K562 (cell line): Measurements from ENCODE around the gene SLC12A9. TPM values are rescaled to one million over a fixed set of nuclear protein-coding genes. Genes with fewer than 3 reads are reported as not detected.

Source experiments
- BCOR ChIP-seq: fragments of 450-650 bp; IDR thresholded peaks from 2 replicates; pipeline ENCODE4 v1.6.1; 2016
- BRD9 ChIP-seq: fragments of 450-650 bp; IDR thresholded peaks from 2 replicates; pipeline ENCODE4 v1.6.1; 2018; ENCODE audit warnings: low read depth; ENCODE audit not compliant: partially characterized antibody
- CREB5 ChIP-seq: fragments of 250-450 bp; sonication (Bioruptor Pico); IDR thresholded peaks from 2 replicates; pipeline ENCODE4 v1.5.0; 2020; ENCODE audit warnings: mild to moderate bottlenecking
- CTCFL ChIP-seq: IDR thresholded peaks from 2 replicates; pipeline ENCODE4 v1.6.1; 2011; ENCODE audit warnings: borderline replicate concordance, low read depth, mild to moderate bottlenecking, moderate library complexity, low read length; ENCODE audit not compliant: insufficient read depth, poor library complexity, severe bottlenecking
- E2F1 ChIP-seq: sonication (generic); formaldehyde crosslinking; IDR thresholded peaks from 2 replicates; pipeline ENCODE4 v1.8.1; 2023; ENCODE audit warnings: mild to moderate bottlenecking, missing genetic modification reagents, moderate library complexity
- E2F4 ChIP-seq: sonication (generic); formaldehyde crosslinking; IDR thresholded peaks from 2 replicates; pipeline ENCODE4 v1.8.0; 2022; ENCODE audit warnings: mild to moderate bottlenecking, low read depth, missing genetic modification reagents
- FOXK2 ChIP-seq, 2 experiments: fragments of 450-650 bp; IDR thresholded peaks in 1 of 2; conservative IDR thresholded peaks in 1 of 2; 2 replicates each; pipeline ENCODE4 v1.6.1; 2016; ENCODE audit warnings: low read depth in 2 of 2, mild to moderate bottlenecking in 1 of 2
- HDGF ChIP-seq: fragments of 450-650 bp; IDR thresholded peaks from 2 replicates; pipeline ENCODE4 v1.6.1; 2016
- HNRNPK ChIP-seq: fragments of 200-400 bp; formaldehyde crosslinking; IDR thresholded peaks from one replicate; pipeline ENCODE4 v1.6.1; 2018; ENCODE audit warnings: mild to moderate bottlenecking, low read depth, low read length; ENCODE audit not compliant: poor library complexity, severe bottlenecking
- KDM2B ChIP-seq: fragments of 250-450 bp; sonication (Bioruptor Pico); IDR thresholded peaks from 2 replicates; pipeline ENCODE4 v1.8.0; 2021; ENCODE audit warnings: mild to moderate bottlenecking, moderate library complexity
- KLF1 ChIP-seq: fragments of 450-650 bp; IDR thresholded peaks from 2 replicates; pipeline ENCODE4 v1.6.1; 2016; ENCODE audit warnings: missing genetic modification characterization, missing compliant biosample characterization
- MCM3 ChIP-seq: fragments of 450-650 bp; IDR thresholded peaks from 2 replicates; pipeline ENCODE4 v1.6.1; 2016
- PRDM10 ChIP-seq: fragments of 450-650 bp; IDR thresholded peaks from 2 replicates; pipeline ENCODE4 v1.6.1; 2018; ENCODE audit not compliant: partially characterized antibody
- SMARCA5 ChIP-seq: fragments of 450-650 bp; IDR thresholded peaks from 2 replicates; pipeline ENCODE4 v1.6.1; 2016
- SMARCE1 ChIP-seq: fragments of 450-650 bp; IDR thresholded peaks from 2 replicates; pipeline ENCODE4 v1.7.1; 2016; ENCODE audit warnings: mild to moderate bottlenecking
- SOX6 ChIP-seq: fragments of 450-650 bp; IDR thresholded peaks from 2 replicates; pipeline ENCODE4 v1.6.1; 2014; ENCODE audit warnings: mild to moderate bottlenecking
- TOE1 ChIP-seq, 2 experiments: fragments of 450-650 bp in 1 of 2; sonication (generic) in 1 of 2; formaldehyde crosslinking in 1 of 2; IDR thresholded peaks; 2 replicates each; pipeline versions ENCODE4 v1.7.1 to v1.8.0; 2016 to 2022; ENCODE audit warnings: borderline replicate concordance in 2 of 2, mild to moderate bottlenecking in 2 of 2, antibody characterized with exemption in 1 of 2, inconsistent platforms in 1 of 2, low read depth in 1 of 2, missing genetic modification reagents in 1 of 2, moderate library complexity in 1 of 2
- ZNF740 ChIP-seq, 3 experiments: fragments of 200-800 bp in 1 of 3; sonication (Bioruptor generic) in 1 of 3; sonication (generic) in 1 of 3; formaldehyde crosslinking in 1 of 3; IDR thresholded peaks; 2 replicates each; pipeline versions ENCODE4 v1.6.1 to v1.8.0; 2016 to 2022; ENCODE audit warnings: mild to moderate bottlenecking in 2 of 3, missing compliant biosample characterization in 2 of 3, missing genetic modification characterization in 2 of 3, missing genetic modification reagents in 1 of 3
- polyA plus RNA-seq, 8 experiments: library from polyadenylated mRNA; depleted of rRNA in 4 of 8; stranded (reverse) in 5 of 8; unstranded in 3 of 8; fragments of >200 nt; fragmentation: Nextera tagmentation in 2 of 8; fragmentation: Illumina TruSeq in 1 of 8; extraction: Ambion mirVana in 2 of 8; extraction: Trizol in 1 of 8; gene quantifications; 2 replicates each; pipeline versions ENCODE4 v1.2.1 to v1.2.3, GENCODE V29; 2011 to 2014; ENCODE audit warnings: inconsistent platforms in 1 of 8, missing spikeins in 1 of 8
- total RNA-seq, 7 experiments: library from RNA; depleted of rRNA in 6 of 7; stranded (reverse); fragments of >200 nt in 6 of 7; fragmentation: Illumina TruSeq in 2 of 7; extraction: Trizol in 2 of 7; gene quantifications; 2 replicates each; pipeline versions ENCODE4 v1.2.1 to v1.2.3, GENCODE V29; 2011 to 2021; ENCODE audit warnings: low replicate concordance in 1 of 7

Gene SLC12A9
- total and polyA plus RNA-seq, 9 of the 15 experiments (the other 6 are each of a cell fraction or from before 2014, with no cell fraction given): 0.06 to 20.2 (median 10.7) TPM

- no peak for TF ChIP-seq E2F4 (CRISPR knock-in tag)
- TF ChIP-seq TOE1 (IDR thresholded peaks at IDR 0.05; ENCODE audit: borderline replicate concordance): no peak
- no peak for TF ChIP-seq TOE1 (CRISPR knock-in tag; IDR thresholded peaks at IDR 0.05; ENCODE audit: borderline replicate concordance, low read depth)
- TF ChIP-seq CREB5 (CRISPR knock-in tag): no peak
- no peak for TF ChIP-seq BRD9
- TF ChIP-seq KLF1 (tag): no peak
- no peak for TF ChIP-seq ZNF740 (CRISPR knock-in tag; IDR thresholded peaks at IDR 0.05)
- TF ChIP-seq ZNF740 (tag; IDR thresholded peaks at IDR 0.05): no peak
- no peak for TF ChIP-seq KDM2B (CRISPR knock-in tag)
- no peak for TF ChIP-seq MCM3
- TF ChIP-seq FOXK2 (conservative IDR thresholded peaks at IDR 0.05 in 1 of 2, IDR thresholded peaks at IDR 0.05 in 1 of 2; ENCODE audit: low read depth in 2 of 2): no peak
- peak; percentile 47; the same call in 1 of the 2 replicates for TF ChIP-seq SMARCA5
- no peak for TF ChIP-seq SMARCE1
- TF ChIP-seq SOX6: no peak
- no peak for TF ChIP-seq PRDM10
- no peak for TF ChIP-seq CTCFL
- no peak for TF ChIP-seq E2F1 (CRISPR knock-in tag)
- TF ChIP-seq BCOR: peak; percentile 70
- TF ChIP-seq HNRNPK: no peak
- no peak for TF ChIP-seq HDGF
These were observed 46.9 kb downstream of the SLC12A9 start (continued) for GRCh38 chr7:100899432-100899831.
